Neural cell (in vitro differentiated cells): ENCODE results near the gene PIK3C2G. TPM values are rescaled to one million over a fixed set of nuclear protein-coding genes. Genes with fewer than 3 reads are reported as not detected.

Experiments used
- H2AFZ ChIP-seq: fragments of 200-600, 300-800 bp; sonication (generic), shearing (Covaris generic); 2 replicates; pipeline ENCODE4 v1.6.0; 2014; ENCODE audit warnings: low read depth, mild to moderate bottlenecking, antibody characterized with exemption, low read length, moderate library complexity
- H3F3A ChIP-seq: fragments of 200-600 bp; shearing (Covaris generic); 2 replicates; pipeline ENCODE4 v1.6.1; 2016; ENCODE audit warnings: mild to moderate bottlenecking, moderate library complexity, mixed read lengths, antibody characterized with exemption, low read length; ENCODE audit not compliant: insufficient read depth, poor library complexity, severe bottlenecking
- H3K27ac ChIP-seq: fragments of 200-600, 300-800 bp; sonication (generic), shearing (Covaris generic); 2 replicates; pipeline ENCODE4 v1.5.1; 2014; ENCODE audit warnings: mild to moderate bottlenecking, low read length, moderate library complexity
- H3K27me3 ChIP-seq: fragments of 300-800, 200-600 bp; sonication (generic), shearing (Covaris generic); 2 replicates; pipeline ENCODE4 v1.6.0; 2014; ENCODE audit warnings: mild to moderate bottlenecking, low read depth, low read length, moderate library complexity; ENCODE audit not compliant: insufficient read depth
- H3K36me3 ChIP-seq: fragments of 300-800, 200-600 bp; sonication (generic), shearing (Covaris generic); 2 replicates; pipeline ENCODE4 v1.5.1; 2014; ENCODE audit warnings: mild to moderate bottlenecking, antibody characterized with exemption, low read length, moderate library complexity; ENCODE audit not compliant: insufficient read depth
- H3K4me2 ChIP-seq: fragments of 300-800, 200-600 bp; sonication (generic), shearing (Covaris generic); 2 replicates; pipeline ENCODE4 v1.6.0; 2014; ENCODE audit warnings: mild to moderate bottlenecking, low read length
- H3K4me3 ChIP-seq: fragments of 300-800, 200-600 bp; sonication (generic), shearing (Covaris generic); 2 replicates; pipeline ENCODE4 v1.5.1; 2014; ENCODE audit warnings: mild to moderate bottlenecking, low read length, moderate library complexity
- H3K79me2 ChIP-seq: fragments of 200-600 bp; shearing (Covaris generic); replicated peaks from 2 replicates; pipeline ENCODE4 v1.6.0; 2014; ENCODE audit warnings: mild to moderate bottlenecking, low read length, moderate library complexity; ENCODE audit not compliant: insufficient read depth
- H3K9ac ChIP-seq: fragments of 300-800, 200-600 bp; sonication (generic), shearing (Covaris generic); 2 replicates; pipeline ENCODE4 v1.6.1; 2016; ENCODE audit warnings: mild to moderate bottlenecking, low read length, mixed read lengths
- H3K9me2 ChIP-seq: fragments of 200-600 bp; shearing (Covaris generic); 2 replicates; pipeline ENCODE4 v1.6.1; 2016; ENCODE audit warnings: mild to moderate bottlenecking, low read length, mixed read lengths; ENCODE audit not compliant: insufficient read depth
- H3K9me3 ChIP-seq: fragments of 200-600, 300-800 bp; sonication (generic), shearing (Covaris generic); 2 replicates; pipeline ENCODE4 v1.6.1; 2016; ENCODE audit warnings: mild to moderate bottlenecking, mixed run types, low read length, moderate library complexity, mixed read lengths
- H4K20me1 ChIP-seq: fragments of 200-600 bp; shearing (Covaris generic); 2 replicates; pipeline ENCODE4 v1.6.1; 2016; ENCODE audit warnings: mild to moderate bottlenecking, mixed run types; ENCODE audit not compliant: insufficient read depth
- CTCF ChIP-seq: fragments of 450-650 bp; IDR thresholded peaks from 2 replicates; pipeline ENCODE4 v1.5.1; 2014; ENCODE audit warnings: antibody characterized with exemption, mild to moderate bottlenecking, moderate library complexity; ENCODE audit not compliant: poor library complexity, severe bottlenecking
- EP300 ChIP-seq: fragments of 450-650 bp; conservative IDR thresholded peaks from 2 replicates; pipeline ENCODE4 v1.6.1; 2014; ENCODE audit warnings: antibody characterized with exemption, mild to moderate bottlenecking, moderate library complexity; ENCODE audit not compliant: poor library complexity, severe bottlenecking
- EZH2 ChIP-seq: fragments of 200-600, 300-800 bp; shearing (Covaris generic), sonication (generic); IDR thresholded peaks from 2 replicates; pipeline ENCODE4 v1.6.1; 2014; ENCODE audit warnings: antibody characterized with exemption, low read length, borderline replicate concordance, mild to moderate bottlenecking; ENCODE audit not compliant: insufficient read depth, poor library complexity, severe bottlenecking
- MXI1 ChIP-seq: fragments of 450-650 bp; conservative IDR thresholded peaks from 2 replicates; pipeline ENCODE4 v1.6.1; 2014; ENCODE audit warnings: antibody characterized with exemption, mild to moderate bottlenecking; ENCODE audit not compliant: poor library complexity, severe bottlenecking
- POLR2AphosphoS5 ChIP-seq: IDR thresholded peaks from 2 replicates; pipeline ENCODE4 v1.6.1; 2012
- RAD21 ChIP-seq: fragments of 450-650 bp; conservative IDR thresholded peaks from 2 replicates; pipeline ENCODE4 v1.6.1; 2014; ENCODE audit warnings: antibody characterized with exemption, mild to moderate bottlenecking, moderate library complexity
- SMC3 ChIP-seq: fragments of 450-650 bp; conservative IDR thresholded peaks from 2 replicates; pipeline ENCODE4 v1.6.1; 2014; ENCODE audit warnings: antibody characterized with exemption, mild to moderate bottlenecking, moderate library complexity; ENCODE audit not compliant: poor library complexity
- TAF1 ChIP-seq: IDR thresholded peaks from 2 replicates; pipeline ENCODE4 v1.6.1; 2012; ENCODE audit warnings: low read depth
- polyA plus RNA-seq: library from polyadenylated mRNA; depleted of rRNA; stranded (reverse); fragments of >200 nt; gene quantifications from 2 replicates; pipeline ENCODE4 v1.2.3, GENCODE V29; 2014
- TF ChIP-seq, protein P1 (sequence below): IDR thresholded peaks from 2 replicates; pipeline ENCODE4 v1.6.1; 2012; ENCODE audit warnings: borderline replicate concordance

The PIK3C2G gene
- polyA plus RNA-seq, 1 donor from 2014 or later: not detected

DNA sequence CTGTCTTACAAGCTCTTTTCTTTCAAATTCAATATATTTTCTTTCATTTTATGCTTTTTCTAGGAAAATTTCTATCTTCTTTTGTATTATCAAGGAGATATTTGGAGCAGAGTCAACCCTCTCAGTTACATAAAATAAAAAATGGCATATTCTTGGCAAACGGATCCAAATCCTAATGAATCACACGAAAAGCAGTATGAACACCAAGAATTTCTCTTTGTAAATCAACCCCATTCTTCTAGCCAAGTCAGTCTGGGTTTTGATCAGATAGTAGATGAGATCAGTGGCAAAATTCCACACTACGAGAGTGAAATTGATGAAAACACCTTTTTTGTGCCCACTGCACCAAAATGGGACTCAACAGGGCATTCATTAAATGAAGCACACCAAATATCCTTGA lies 20.6 kb downstream of the PIK3C2G start:
- no peak overlapping the region for H3K4me2 ChIP-seq
- H3K27ac ChIP-seq: no peak overlapping the region
- TF ChIP-seq EP300: no peak
- TF ChIP-seq TAF1: no peak

GRCh38 chr12:18283831-18284230 lies 22.5 kb downstream of the PIK3C2G start:
- Histone ChIP-seq H3F3A (no peaks in the 10 kb centered on the region), H3K9me3 (no peaks in the 10 kb centered on the region), H3K27me3 (no peaks in the 10 kb centered on the region), H3K79me2 (no peaks in the 10 kb centered on the region), H3K9me2 (no peaks in the 10 kb centered on the region), H3K4me2 (no peak overlapping the region), H2AFZ (no peak overlapping the region), H4K20me1 (no peaks in the 10 kb centered on the region), H3K4me3 (no peak overlapping the region), H3K36me3 (no peaks in the 10 kb centered on the region), H3K27ac (no peak overlapping the region), H3K9ac (no peak overlapping the region)
- TF ChIP-seq, protein P1, sequence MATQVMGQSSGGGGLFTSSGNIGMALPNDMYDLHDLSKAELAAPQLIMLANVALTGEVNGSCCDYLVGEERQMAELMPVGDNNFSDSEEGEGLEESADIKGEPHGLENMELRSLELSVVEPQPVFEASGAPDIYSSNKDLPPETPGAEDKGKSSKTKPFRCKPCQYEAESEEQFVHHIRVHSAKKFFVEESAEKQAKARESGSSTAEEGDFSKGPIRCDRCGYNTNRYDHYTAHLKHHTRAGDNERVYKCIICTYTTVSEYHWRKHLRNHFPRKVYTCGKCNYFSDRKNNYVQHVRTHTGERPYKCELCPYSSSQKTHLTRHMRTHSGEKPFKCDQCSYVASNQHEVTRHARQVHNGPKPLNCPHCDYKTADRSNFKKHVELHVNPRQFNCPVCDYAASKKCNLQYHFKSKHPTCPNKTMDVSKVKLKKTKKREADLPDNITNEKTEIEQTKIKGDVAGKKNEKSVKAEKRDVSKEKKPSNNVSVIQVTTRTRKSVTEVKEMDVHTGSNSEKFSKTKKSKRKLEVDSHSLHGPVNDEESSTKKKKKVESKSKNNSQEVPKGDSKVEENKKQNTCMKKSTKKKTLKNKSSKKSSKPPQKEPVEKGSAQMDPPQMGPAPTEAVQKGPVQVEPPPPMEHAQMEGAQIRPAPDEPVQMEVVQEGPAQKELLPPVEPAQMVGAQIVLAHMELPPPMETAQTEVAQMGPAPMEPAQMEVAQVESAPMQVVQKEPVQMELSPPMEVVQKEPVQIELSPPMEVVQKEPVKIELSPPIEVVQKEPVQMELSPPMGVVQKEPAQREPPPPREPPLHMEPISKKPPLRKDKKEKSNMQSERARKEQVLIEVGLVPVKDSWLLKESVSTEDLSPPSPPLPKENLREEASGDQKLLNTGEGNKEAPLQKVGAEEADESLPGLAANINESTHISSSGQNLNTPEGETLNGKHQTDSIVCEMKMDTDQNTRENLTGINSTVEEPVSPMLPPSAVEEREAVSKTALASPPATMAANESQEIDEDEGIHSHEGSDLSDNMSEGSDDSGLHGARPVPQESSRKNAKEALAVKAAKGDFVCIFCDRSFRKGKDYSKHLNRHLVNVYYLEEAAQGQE: no peak
- TF ChIP-seq TAF1 (no peak), CTCF (no peak), EP300 (no peak), EZH2 (no peak), SMC3 (no peak), POLR2AphosphoS5 (no peak), RAD21 (no peak), MXI1 (no peak)

More for the DNA sequence above, 20.6 kb downstream of the PIK3C2G start:
- Histone ChIP-seq H3F3A (no peaks in the 10 kb centered on the region), H3K9me3 (no peaks in the 10 kb centered on the region), H3K9me2 (no peaks in the 10 kb centered on the region), H3K9ac (no peak overlapping the region), H4K20me1 (no peaks in the 10 kb centered on the region), H3K27me3 (no peaks in the 10 kb centered on the region), H3K79me2 (no peaks in the 10 kb centered on the region), H3K4me3 (no peak overlapping the region), H3K36me3 (no peaks in the 10 kb centered on the region), H2AFZ (no peak overlapping the region)

- Histone ChIP-seq H3K4me2 (no peak overlapping the region), H3K36me3 (no peaks in the 10 kb centered on the region), H2AFZ (no peak overlapping the region)
Measured at GRCh38 chr12:18284386-18284785, 23.1 kb downstream of the PIK3C2G start.

More at GRCh38 chr12:18284386-18284785, 23.1 kb downstream of the PIK3C2G start:
- no peaks in the 10 kb centered on the region for H3K9me3 ChIP-seq
- H3K27me3 ChIP-seq: no peaks in the 10 kb centered on the region
- H4K20me1 ChIP-seq: no peaks in the 10 kb centered on the region
- no peak overlapping the region for H3K9ac ChIP-seq
- no peaks in the 10 kb centered on the region for H3K9me2 ChIP-seq
- no peaks in the 10 kb centered on the region for H3F3A ChIP-seq
- H3K27ac ChIP-seq: no peak overlapping the region
- no peaks in the 10 kb centered on the region for H3K79me2 ChIP-seq
- no peak overlapping the region for H3K4me3 ChIP-seq
- no peak for TF ChIP-seq CTCF
- no peak for TF ChIP-seq TAF1
- TF ChIP-seq SMC3: no peak
- no peak for TF ChIP-seq EP300
- TF ChIP-seq, protein P1: no peak
- TF ChIP-seq POLR2AphosphoS5: no peak
- TF ChIP-seq RAD21: no peak
- no peak for TF ChIP-seq MXI1
- no peak for TF ChIP-seq EZH2
